ENCODE measurements around the gene COX19. TPM values are rescaled to one million over a fixed set of nuclear protein-coding genes. Genes with fewer than 3 reads are reported as not detected.
A peak's percentile ranks its signal among the peaks of the same experiment; 100 is the strongest.

Gene COX19
- total and polyA plus RNA-seq, 2 donors (not counting 1 experiment from before 2014, with no cell fraction given): 4.3 to 11.7 TPM

DNA sequence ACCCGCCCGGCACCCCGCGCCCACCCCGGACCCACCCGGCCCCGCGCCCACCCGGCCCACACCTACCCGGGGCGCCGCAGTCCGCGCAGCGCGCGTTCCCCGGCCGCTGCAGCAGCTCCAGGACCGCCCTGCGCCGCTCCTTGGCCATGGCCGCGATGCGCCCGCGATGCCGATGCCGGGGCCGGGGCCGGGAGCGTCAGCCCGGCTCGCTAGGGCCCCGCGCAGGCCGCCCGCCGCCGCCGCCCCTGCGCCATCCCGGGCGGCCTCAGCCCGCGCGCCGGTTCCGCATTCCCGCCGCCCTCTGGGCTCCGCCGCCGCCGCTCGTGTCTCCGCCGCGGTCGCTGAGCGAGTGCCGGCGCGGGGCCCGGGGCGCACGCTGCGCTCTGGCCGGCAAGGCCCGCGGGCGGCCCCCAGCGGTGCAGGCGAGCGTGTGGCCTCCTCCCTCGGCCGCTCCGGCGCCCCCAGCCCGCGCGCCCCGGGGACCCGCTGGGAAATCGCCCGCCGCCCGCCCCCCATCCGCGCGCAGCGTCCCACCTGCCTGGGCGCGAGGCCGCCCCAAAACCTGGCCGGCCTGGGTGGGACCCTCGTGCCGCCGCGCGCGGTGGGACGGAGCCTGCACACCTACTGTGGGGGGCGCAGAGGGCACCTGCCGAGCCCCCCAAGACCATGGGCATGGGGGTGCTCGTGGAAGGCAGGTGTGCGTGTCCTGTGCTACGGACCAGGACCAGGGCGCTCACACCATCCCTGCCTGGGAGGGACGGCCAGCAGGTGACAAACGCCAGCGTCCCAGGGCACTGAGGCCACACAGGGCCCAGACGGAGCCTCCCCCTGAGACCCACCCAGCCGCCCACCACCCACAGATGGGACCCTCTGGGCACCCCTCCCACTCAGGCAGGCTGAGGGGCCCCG, 20.8 kb downstream of the COX19 start, which contains the start of gene ADAP1:
ADAP1 (minus strand) TSS at position 351 of the 909 bp plus-strand sequence; CDS start at position 148, 203 bp downstream.
- no peaks in the 10 kb centered on the region for H3K36me3 ChIP-seq (ENCODE audit: control insufficient read depth, insufficient read depth, low read length)
- peaks cover 5% of the 10 kb centered on the region for H3K27me3 ChIP-seq (ENCODE audit: control insufficient read depth, insufficient read depth, low read length)
- H2AFZ ChIP-seq (ENCODE audit: low read length): no peak within 1 kb of the TSS
- TF ChIP-seq, protein P1, sequence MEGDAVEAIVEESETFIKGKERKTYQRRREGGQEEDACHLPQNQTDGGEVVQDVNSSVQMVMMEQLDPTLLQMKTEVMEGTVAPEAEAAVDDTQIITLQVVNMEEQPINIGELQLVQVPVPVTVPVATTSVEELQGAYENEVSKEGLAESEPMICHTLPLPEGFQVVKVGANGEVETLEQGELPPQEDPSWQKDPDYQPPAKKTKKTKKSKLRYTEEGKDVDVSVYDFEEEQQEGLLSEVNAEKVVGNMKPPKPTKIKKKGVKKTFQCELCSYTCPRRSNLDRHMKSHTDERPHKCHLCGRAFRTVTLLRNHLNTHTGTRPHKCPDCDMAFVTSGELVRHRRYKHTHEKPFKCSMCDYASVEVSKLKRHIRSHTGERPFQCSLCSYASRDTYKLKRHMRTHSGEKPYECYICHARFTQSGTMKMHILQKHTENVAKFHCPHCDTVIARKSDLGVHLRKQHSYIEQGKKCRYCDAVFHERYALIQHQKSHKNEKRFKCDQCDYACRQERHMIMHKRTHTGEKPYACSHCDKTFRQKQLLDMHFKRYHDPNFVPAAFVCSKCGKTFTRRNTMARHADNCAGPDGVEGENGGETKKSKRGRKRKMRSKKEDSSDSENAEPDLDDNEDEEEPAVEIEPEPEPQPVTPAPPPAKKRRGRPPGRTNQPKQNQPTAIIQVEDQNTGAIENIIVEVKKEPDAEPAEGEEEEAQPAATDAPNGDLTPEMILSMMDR (conservative IDR thresholded peaks at IDR 0.05 in 1 of 2, IDR thresholded peaks at IDR 0.05 in 1 of 2; ENCODE audit: low read depth in 1 of 2, low read length in 2 of 2): no peak
- TF ChIP-seq EZH2 (IDR thresholded peaks at IDR 0.05; ENCODE audit: low read length, missing control alignments): no peak
- H3K27ac ChIP-seq (ENCODE audit: insufficient read depth, low read length): no peak within 1 kb of the TSS
- peak within 1 kb of the TSS in 3 of 4 experiments; percentile 19 to 46 (median 23) for H3K4me3 ChIP-seq (replicated peaks in 1 of 4; ENCODE audit: control extremely low read depth in 1 of 4, insufficient read depth in 1 of 4, low read depth in 3 of 4, low read length in 4 of 4)
- H3K4me2 ChIP-seq (ENCODE audit: extremely low read depth, insufficient read depth, low read length): peak within 1 kb of the TSS; percentile 59
- H3K4me1 ChIP-seq (ENCODE audit: control insufficient read depth, extremely low read depth, insufficient read depth, low read length): no peaks in the 10 kb centered on the region
- peak; percentile 41 to 55 for DNase-seq (ENCODE audit: low read depth in 2 of 2)
- no peaks in the 10 kb centered on the region for H3K9me3 ChIP-seq (ENCODE audit: control insufficient read depth, insufficient read depth, low read depth, low read length)
- H4K20me1 ChIP-seq (ENCODE audit: control insufficient read depth, extremely low read depth, insufficient read depth, low read length): no peaks in the 10 kb centered on the region
- H3K9ac ChIP-seq (ENCODE audit: insufficient read depth, low read length): no peak within 1 kb of the TSS
- H3K79me2 ChIP-seq (ENCODE audit: control insufficient read depth, insufficient read depth, low read length): no peaks in the 10 kb centered on the region

DNA sequence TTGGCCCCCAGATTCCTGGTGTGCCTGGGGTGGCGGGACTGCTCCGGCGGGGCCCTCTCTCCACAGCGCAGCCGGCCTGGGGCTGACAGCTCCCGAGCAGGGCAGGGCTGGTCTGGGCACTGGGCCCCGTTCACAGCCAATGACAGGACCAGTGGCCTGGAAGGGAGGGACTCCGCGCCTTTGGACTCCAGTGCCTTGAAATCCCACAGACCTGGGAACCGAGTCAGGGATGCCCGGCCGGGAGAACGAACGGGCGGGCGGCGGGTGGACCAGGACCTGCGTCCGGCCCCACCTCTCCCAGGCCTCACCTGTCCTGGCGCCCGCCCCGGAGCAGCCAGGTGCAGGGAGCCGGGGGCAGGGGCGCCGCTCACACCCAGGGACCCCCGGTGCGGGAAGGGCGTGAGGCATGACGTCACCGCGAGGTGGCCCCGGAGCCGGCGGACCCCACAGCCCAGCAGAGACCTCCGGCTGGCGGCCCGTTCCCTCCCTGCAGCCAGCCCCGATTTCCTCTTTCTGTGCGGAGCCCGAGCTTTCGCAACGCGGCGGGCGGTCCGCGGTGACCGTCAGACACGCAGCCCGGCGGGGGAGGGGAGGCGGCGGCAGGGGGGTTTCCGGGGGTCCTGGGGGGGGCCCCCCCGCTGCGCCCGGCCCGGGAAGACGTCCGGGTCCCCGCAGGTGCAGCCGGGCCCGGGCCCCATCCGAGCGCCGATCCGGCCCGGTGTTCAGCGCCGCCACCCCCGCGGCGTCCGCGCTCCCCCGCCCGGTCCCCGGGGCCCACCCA, 21.6 kb downstream of the COX19 start:
- no peak for TF ChIP-seq EZH2 (IDR thresholded peaks at IDR 0.05; ENCODE audit: low read length, missing control alignments)
- TF ChIP-seq, protein P1 (conservative IDR thresholded peaks at IDR 0.05 in 1 of 2, IDR thresholded peaks at IDR 0.05 in 1 of 2; ENCODE audit: low read depth in 1 of 2, low read length in 2 of 2): no peak
- Histone ChIP-seq H3K4me3 (replicated peaks in 1 of 4; ENCODE audit: control extremely low read depth in 1 of 4, insufficient read depth in 1 of 4, low read depth in 3 of 4, low read length in 4 of 4) (peak overlapping the region in 3 of 4 experiments; percentile 19 to 46 (median 23)), H4K20me1 (ENCODE audit: control insufficient read depth, extremely low read depth, insufficient read depth, low read length) (no peaks in the 10 kb centered on the region), H3K36me3 (ENCODE audit: control insufficient read depth, insufficient read depth, low read length) (no peaks in the 10 kb centered on the region), H3K27ac (ENCODE audit: insufficient read depth, low read length) (no peak overlapping the region), H2AFZ (ENCODE audit: low read length) (no peak overlapping the region), H3K9me3 (ENCODE audit: control insufficient read depth, insufficient read depth, low read depth, low read length) (no peaks in the 10 kb centered on the region), H3K79me2 (ENCODE audit: control insufficient read depth, insufficient read depth, low read length) (no peaks in the 10 kb centered on the region), H3K4me2 (ENCODE audit: extremely low read depth, insufficient read depth, low read length) (peak overlapping the region; percentile 59), H3K9ac (ENCODE audit: insufficient read depth, low read length) (no peak overlapping the region), H3K27me3 (ENCODE audit: control insufficient read depth, insufficient read depth, low read length) (peaks cover 5% of the 10 kb centered on the region), H3K4me1 (ENCODE audit: control insufficient read depth, extremely low read depth, insufficient read depth, low read length) (no peaks in the 10 kb centered on the region)
- peak; percentile 19 to 26 for DNase-seq (ENCODE audit: low read depth in 2 of 2)

Data from fibroblast of lung (primary cell).